CD1c-positive myeloid dendritic cell (primary cell): ENCODE measurements around the gene ANO6.

Experiments
- DNase-seq: peaks from one replicate; pipeline ENCODE4 v3.0.0-alpha.2; 2016; ENCODE audit errors: extremely low spot score

The ANO6 gene

DNA sequence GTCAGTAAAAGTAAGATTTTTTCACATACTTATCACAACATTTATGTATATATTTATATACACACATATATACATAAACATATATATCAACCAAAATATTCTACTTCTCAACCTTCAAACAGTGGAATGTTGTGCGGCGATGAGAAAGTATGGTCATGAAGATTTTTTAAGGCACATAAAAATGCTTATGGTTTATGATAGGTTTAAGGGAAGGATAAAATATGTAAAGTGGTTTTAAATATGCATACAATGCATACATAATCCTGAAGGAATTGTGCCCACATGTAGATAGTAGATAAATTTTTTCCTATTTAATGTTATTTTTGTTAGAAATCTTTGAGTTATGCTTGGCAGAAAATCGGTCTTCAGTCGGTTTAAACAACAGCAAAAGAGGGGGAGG is 182.7 kb downstream of the ANO6 start:
- DNase-seq, result no peak

GRCh38 chr12:45400991-45401390 is 185.1 kb downstream of the ANO6 start:
- DNase-seq, result no peak

DNA sequence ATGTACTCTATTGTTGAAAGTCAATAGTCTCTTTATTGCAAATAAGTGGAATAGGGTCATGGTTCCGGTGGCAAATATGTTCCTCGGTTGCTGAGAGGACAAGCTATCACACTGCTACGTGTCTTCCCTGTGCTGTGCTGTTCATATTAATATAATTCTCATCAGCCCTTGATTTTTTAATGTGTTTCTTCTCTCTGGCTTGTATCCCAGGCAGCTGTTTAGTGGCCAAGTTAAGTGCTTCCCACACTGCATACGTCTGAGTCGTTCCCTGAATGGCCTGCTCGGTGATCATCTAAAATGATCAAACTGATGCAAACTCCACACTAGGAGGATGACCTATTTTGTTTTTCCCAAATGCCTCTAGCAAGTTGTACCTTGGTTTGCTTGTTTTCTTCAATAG is 186.4 kb downstream of the ANO6 start:
- DNase-seq, result no peak

GRCh38 chr12:45406988-45407850 is 191.3 kb downstream of the ANO6 start:
- DNase-seq, result no peak

DNA sequence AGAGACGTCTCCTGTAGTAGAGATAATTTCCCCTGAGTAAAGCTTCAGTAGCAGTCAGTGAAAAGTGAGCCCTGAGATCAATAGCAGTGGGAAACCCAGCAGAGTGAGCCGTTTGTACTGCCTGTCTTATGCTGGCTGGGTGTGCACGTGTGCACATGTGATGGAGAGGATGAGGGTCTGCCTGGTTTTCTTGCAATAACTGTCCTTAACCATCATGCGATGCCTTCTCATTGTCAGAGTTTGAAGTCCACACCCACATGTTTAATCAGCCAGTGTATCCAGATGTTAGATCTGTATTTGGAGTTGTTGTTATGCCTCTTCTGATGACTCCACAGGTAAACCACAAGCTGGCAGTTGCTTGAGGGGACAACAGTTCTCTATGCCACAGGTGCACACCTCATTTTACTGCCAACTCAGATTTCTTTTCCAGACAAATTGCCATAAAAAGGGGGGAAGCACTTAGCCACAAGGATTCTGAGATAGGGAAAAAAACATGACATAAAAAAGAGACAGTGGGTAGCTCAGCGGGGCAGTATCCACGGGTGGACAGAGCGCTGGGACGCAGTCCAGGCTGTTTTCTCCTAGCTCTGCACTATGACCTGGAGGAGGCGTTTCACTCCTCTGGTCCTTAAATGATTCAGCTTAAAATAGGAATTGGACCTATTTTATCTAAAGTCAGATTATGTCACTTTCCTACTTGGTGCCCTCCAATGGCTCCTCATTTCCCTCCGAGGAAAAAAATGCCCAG is 192.3 kb downstream of the ANO6 start:
- DNase-seq, result no peak

- no peak for DNase-seq
Observed at GRCh38 chr12:45408729-45409114, 192.8 kb downstream of the ANO6 start.

GRCh38 chr12:45409966-45410365 is 194.1 kb downstream of the ANO6 start:
- no peak for DNase-seq

GRCh38 chr12:45411626-45412025 is 195.7 kb downstream of the ANO6 start:
- no peak for DNase-seq

- DNase-seq, result peak; percentile 79
Observed at GRCh38 chr12:45415393-45415817, 199.5 kb downstream of the ANO6 start.

GRCh38 chr12:45416126-45416525 is 200.2 kb downstream of the ANO6 start:
- DNase-seq, result no peak

DNA sequence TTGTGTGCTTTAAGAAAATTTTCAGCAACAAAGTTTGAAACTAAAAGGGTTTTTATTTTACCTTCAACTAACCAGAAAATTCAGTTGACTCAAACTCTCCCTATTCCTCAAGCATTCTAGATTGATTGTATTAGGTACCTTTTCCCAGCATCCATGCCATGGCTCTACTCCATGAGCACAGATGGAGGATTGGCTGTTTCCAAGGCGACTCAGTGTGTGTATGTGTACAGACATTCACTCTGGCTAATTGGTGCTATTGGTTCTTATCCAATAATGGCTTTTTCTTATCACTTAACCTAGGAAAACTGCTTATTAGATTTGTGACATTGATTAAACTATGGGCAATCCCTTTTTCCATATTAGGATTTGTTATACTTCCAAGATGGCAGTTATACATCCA is 202.6 kb downstream of the ANO6 start:
- DNase-seq, result no peak

GRCh38 chr12:45419317-45419814 is 203.5 kb downstream of the ANO6 start:
- no peak for DNase-seq

DNA sequence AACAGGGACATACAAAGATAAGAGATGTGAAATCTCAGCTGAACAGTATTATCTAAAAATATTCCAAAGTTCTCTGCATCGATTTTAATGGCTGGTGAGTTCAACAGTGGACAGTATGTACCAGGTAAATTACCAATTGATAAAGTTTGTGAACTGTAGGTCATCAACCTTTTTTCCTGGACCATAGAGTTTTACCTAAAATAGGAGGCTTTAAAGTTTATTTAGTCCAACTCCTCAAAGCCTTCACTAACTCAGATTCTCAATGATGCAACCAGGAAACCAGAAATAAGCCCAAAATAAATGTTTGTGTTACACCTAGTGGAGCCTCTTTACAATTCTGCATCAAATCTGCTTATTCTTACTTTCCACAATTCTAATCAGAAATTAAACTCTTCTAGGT is 205.8 kb downstream of the ANO6 start:
- no peak for DNase-seq

GRCh38 chr12:45423931-45424330 is 208.0 kb downstream of the ANO6 start:
- DNase-seq, result no peak

- no peak for DNase-seq
Observed at GRCh38 chr12:45425426-45425825, 209.5 kb downstream of the ANO6 start.

DNA sequence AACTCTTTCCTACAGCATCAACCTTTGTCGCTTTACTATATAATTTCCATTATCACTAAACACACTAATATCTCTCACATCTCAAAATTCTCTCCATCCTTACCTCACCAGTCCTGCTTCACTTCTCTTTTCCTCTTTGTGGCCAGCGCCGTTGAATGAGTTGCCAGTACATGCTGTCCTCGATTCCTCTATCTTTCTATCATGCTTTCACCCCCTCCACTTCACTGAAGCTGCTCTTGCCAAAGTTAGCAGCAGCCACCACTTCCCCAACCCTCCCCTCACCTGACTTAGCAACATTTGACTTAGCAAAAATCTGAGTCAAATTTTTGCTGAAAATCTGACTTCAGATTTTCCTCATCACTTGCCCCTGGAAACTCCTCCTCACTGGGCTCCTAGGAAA is 210.4 kb downstream of the ANO6 start:
- no peak for DNase-seq

GRCh38 chr12:45427042-45427441 is 211.1 kb downstream of the ANO6 start:
- DNase-seq, result no peak

DNA sequence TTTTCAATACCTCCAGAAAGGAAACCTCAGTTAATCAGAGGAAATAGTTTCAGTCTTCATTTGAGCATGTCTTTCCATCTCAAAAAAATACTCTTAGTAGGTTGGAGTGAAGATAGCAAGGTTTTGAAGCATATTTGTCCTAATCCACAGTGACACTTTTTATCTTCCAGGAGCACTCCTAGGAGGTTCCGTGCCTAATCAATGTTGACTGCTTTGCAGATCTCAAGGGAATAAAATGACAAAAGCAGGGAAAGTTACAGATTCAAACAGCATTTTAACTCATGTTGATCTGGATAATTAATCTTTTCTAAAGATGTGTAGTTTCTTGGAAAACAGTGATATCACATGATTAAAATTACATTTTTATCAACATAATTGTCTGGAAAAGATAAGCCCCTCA is 213.9 kb downstream of the ANO6 start:
- DNase-seq, result no peak

GRCh38 chr12:45431126-45431525 is 215.2 kb downstream of the ANO6 start:
- peak; percentile 27 for DNase-seq

DNA sequence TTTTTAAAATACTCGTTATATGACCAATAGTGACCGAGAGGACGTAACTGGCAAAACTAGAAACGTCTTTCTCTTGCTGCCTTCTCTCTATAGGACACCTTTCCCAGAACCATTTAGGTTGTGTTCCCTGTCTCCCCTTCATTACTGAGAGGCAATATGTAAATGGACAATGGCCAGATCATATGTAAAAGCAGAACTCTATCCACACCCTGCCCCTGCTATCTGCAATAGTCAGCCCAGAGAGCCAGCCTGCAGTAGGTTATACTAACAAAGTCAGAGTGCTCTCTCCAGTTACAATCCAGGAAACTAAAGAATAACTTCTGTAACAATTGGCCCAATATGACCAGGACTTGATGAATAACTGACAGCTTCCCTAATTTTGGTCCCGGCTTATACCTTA is 216.8 kb downstream of the ANO6 start:
- DNase-seq, result no peak

DNA sequence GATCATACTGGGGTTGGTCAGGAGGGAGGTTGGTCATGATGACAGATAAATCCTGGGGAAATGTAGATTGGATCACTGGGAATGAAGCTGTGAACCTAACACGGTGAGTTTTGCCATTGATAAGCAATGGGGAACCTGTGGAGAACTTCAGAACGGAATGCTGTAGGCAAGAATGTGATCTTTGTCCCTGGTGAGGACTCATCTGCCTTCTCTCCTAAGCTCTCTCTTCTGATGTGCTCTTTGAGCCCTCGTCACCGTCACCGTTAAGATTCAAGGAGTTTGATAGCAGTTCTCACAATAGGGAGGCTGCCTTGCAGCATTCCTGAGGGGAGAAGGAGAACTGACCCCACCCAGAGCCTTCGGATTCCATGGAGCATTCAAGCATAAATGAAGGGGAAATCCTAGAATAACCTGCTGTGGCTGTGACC is 217.6 kb downstream of the ANO6 start:
- no peak for DNase-seq

- DNase-seq, result no peak
Observed at GRCh38 chr12:45434094-45434493, 218.2 kb downstream of the ANO6 start.
